Urinary bladder (tissue), 4 donors: ENCODE results near the gene TBC1D22A. TPM values are rescaled to one million over a fixed set of nuclear protein-coding genes. Genes with fewer than 3 reads are reported as not detected.

ENCODE experiments used
- DNase-seq: peaks from one replicate; pipeline ENCODE4 v3.0.0-alpha.2; 2015; ENCODE audit errors: extremely low spot score
- H3K27ac ChIP-seq: one replicate; pipeline ENCODE4 v1.5.1; 2013; ENCODE audit warnings: low read depth, mild to moderate bottlenecking, moderate library complexity
- H3K36me3 ChIP-seq: one replicate; pipeline ENCODE4 v1.6.1; 2013; ENCODE audit warnings: mild to moderate bottlenecking, moderate library complexity; ENCODE audit not compliant: insufficient read depth
- H3K4me1 ChIP-seq: one replicate; pipeline ENCODE4 v1.6.1; 2013; ENCODE audit warnings: mild to moderate bottlenecking, moderate library complexity; ENCODE audit not compliant: insufficient read depth
- H3K4me3 ChIP-seq: one replicate; pipeline ENCODE4 v1.5.1; 2013; ENCODE audit warnings: low read depth, low read length
- WGBS: extraction: QIAGEN DNeasy Blood & Tissue Kit; methylation state at CpG from one replicate; pipeline ENCODE4 v1.1.7; 2013; 5-methylcytosine and 5-hydroxymethylcytosine counted together
- polyA plus RNA-seq: library from polyadenylated mRNA; stranded (reverse); fragments of 200-250 nt; gene quantifications from one replicate; pipeline ENCODE4 v1.2.3, GENCODE V29; 2013
- total RNA-seq: library from RNA; depleted of rRNA; stranded (reverse); fragments of >200 nt; gene quantifications from one replicate; pipeline ENCODE4 v1.2.3, GENCODE V29; 2014
- donor health status: healthy with polysubstance abuse.
- donor health status: healthy.

TBC1D22A gene
- total and polyA plus RNA-seq, 2 donors, result 7.7 to 19.1 TPM

DNA sequence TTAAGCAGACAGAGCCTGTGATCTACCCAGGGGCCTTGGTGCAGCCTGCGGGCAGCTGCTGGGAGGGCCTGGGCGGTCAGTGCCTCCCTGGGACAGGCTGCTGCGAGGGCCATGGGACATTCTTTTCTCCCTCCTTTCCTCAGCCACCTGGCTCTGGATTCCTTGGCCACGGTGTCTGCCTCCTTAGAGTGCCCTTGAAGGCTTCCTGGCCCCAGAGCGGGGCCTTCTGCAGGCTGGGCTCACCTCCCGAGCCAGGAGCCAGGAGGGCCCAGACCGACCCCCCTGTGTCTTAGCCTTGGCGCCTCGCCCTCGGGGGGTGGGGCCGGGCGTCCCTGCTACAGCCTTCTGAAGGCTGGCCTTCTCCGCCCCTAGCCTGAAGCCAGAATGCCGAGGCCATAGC is 231.2 kb downstream of the TBC1D22A start:
- no peaks in the 10 kb centered on the region for H3K4me1 ChIP-seq
- H3K36me3 ChIP-seq, result no peaks in the 10 kb centered on the region
- H3K27ac ChIP-seq, result no peak overlapping the region
- WGBS, result 49% methylated on average over 14 of the region's 14 CpGs
- no peak for DNase-seq
- no peak overlapping the region for H3K4me3 ChIP-seq

DNA sequence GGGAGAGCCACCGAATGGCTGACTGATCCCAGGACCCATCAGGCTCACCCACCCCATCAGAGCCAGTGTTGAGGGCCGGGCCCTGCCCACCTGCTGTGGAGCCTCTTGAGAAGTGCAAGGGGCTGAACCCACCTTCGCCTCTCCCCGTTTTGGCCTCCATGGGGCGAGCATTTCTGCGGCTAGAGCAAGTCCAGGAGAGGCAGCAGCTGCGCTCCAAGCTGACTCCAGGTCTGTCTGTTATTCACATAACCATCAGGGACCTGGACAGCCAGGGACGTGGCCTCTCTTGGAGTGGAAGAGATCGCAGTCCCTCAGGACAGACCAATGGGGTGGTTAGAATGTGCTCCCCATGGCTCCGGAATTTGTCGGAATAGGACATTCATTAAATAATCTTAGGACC is 231.8 kb downstream of the TBC1D22A start:
- no peaks in the 10 kb centered on the region for H3K36me3 ChIP-seq
- no peaks in the 10 kb centered on the region for H3K4me1 ChIP-seq
- no peak overlapping the region for H3K4me3 ChIP-seq
- WGBS, result 91% methylated on average over 11 of the region's 11 CpGs
- no peak overlapping the region for H3K27ac ChIP-seq
- no peak for DNase-seq

DNA sequence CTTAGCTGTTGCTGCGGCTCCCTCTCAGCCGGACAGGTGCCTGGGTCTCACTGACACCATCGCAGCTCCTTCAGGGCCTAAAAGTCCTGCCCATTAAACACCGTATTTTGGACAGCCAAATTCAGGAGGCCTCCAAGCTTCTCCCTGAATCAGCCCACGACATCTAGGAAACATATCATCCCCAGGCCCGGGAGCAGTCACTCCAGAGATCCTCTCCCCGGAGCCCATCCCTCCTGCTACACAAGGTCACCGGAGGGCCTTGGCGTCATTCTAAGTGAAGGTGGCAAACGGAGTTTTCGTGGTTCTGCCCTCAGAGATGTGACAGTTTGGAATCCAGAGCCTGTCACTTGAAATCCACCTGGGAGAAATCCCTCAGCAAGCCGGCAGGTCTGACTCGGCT is 232.5 kb downstream of the TBC1D22A start:
- H3K4me3 ChIP-seq, result no peak overlapping the region
- H3K36me3 ChIP-seq, result no peaks in the 10 kb centered on the region
- no peak for DNase-seq
- no peaks in the 10 kb centered on the region for H3K4me1 ChIP-seq
- no peak overlapping the region for H3K27ac ChIP-seq
- 87% methylated on average over 13 of the region's 13 CpGs for WGBS

DNA sequence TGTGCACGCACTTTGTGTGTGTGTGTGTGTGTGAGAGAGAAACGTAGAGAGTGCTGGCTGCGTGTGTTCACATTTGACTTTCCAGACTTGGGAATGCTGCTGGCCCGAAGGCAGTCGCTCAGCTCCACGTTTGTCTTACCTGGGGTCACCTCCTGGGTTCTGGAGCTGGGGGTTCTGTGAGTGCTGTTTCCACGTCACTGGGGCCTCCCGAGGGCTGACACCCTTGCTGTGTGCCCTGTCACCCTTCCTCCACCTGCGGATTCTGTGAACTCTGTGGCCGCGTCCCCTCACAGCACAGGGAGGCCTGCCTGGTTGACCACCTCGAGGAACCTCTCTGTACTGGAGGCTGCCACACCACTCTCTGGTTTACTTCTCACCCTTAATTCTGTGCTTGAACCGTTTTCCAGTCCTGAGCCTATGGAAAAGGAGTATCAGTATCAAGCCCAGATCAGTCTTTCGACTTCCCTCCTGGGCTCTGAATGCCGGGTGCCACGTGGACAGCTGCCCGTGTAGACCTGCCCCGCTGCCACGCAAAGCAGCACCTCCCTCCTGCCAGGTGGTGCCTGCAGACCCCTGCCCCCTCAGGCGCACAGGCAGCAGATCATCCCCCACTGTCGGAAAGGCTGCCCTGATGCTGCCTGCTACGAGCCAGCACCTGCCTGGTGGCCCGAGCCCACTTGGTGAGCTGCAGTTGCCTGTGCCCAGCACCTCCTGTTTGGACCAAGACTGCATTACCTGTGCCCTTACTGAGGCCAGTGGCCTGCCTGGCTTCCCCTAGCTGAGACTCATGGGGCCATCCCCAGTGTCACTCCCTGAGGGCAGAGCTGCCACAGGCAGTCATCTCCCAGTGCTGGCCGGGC is 233.3 kb downstream of the TBC1D22A start:
- no peak for DNase-seq
- no peaks in the 10 kb centered on the region for H3K36me3 ChIP-seq
- no peak overlapping the region for H3K4me3 ChIP-seq
- 95% methylated on average over 24 of the region's 24 CpGs for WGBS
- H3K4me1 ChIP-seq, result no peaks in the 10 kb centered on the region
- no peak overlapping the region for H3K27ac ChIP-seq

DNA sequence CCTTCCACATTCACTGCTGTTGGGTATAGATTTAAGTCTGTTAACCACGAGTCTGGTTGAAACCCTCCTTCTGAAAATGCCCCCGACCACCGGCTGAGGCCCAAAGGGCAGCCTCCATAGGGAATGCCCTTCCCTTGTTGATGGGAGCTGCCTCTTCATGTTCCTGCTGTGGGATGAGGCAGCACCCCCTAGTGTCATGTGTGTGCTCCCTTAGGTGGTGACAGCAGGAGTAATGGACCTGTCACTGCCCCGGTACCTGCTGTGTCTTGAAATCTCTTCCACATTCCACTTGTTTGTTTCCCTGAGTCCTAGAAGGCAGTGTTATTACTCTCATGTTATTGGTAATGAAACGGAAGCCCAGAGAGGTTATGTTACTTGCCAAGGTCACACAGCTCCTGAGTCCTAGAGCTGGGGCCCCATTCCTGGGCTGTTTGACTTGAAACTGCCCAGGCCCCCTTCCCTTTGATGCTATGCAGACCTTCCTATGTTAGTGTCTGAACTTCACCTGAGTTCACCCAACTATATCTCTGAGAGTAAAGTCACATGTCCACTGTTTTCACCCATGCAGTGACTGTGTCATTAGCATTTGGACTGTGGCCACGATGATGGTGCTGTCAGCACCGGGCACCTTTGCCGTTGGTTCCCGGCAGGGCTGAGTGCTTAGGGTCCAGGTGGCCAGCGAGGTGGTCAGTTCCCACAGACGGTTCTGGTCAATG is 234.3 kb downstream of the TBC1D22A start:
- Histone ChIP-seq H3K4me1 (no peaks in the 10 kb centered on the region), H3K27ac (no peak overlapping the region), H3K4me3 (no peak overlapping the region), H3K36me3 (no peaks in the 10 kb centered on the region)
- DNase-seq, result no peak
- 95% methylated on average over 11 of the region's 11 CpGs for WGBS

DNA sequence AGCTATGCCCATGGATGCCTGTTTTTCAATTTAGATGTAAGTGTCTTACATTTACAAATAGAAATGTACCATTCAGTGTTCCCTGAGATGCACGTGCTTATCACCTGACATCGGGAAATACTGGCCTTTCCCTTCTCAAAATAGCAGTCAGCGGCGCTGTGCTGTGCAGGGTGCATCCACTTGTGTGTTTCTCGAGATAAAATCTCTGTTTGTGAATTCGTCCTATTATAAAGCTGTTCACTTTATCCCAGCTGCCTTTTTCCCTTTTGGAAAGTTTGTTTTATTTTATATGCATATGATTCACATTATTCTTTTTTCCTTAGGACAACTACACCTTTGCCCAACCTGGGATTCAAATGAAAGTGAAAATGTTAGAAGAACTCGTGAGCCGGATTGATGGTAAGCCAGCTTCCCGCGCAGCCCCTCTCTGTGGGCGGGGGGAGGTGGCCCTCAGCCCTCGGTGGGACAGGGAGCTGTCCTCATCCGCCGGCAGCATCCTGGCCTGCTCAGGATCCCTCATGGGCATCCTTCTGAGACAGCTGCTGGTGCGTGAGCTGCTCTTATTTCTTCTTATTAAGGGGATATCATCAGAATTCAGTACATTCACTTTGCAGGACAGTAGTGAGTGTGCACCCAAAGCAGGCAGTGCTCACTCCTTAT is 235.0 kb downstream of the TBC1D22A start:
- H3K36me3 ChIP-seq, result no peaks in the 10 kb centered on the region
- WGBS, result 86% methylated on average over 15 of the region's 15 CpGs
- no peak for DNase-seq
- H3K4me1 ChIP-seq, result no peaks in the 10 kb centered on the region
- H3K27ac ChIP-seq, result no peak overlapping the region
- no peak overlapping the region for H3K4me3 ChIP-seq

DNA sequence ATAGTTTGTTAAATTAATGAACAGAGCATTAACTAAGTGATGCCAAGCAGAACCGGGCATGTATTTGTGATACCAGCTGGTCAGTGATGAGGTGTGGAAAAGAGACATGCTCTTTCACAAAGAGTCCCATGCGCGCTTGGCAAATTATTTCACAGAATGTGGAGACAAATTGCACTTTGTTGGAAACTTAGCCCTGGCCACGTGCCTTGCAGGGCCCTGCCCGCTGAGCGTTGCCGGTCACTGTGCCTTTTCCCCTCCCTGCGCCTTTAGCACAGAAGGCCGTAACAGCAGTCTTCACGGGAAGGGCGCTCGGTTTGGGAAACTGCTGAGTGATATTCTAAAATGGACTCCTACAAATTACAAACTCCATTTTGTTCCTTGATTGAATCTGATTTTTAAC is 235.9 kb downstream of the TBC1D22A start:
- H3K4me3 ChIP-seq, result no peak overlapping the region
- DNase-seq, result no peak
- H3K36me3 ChIP-seq, result no peaks in the 10 kb centered on the region
- no peaks in the 10 kb centered on the region for H3K4me1 ChIP-seq
- 96% methylated on average over 12 of the region's 12 CpGs for WGBS
- no peak overlapping the region for H3K27ac ChIP-seq

DNA sequence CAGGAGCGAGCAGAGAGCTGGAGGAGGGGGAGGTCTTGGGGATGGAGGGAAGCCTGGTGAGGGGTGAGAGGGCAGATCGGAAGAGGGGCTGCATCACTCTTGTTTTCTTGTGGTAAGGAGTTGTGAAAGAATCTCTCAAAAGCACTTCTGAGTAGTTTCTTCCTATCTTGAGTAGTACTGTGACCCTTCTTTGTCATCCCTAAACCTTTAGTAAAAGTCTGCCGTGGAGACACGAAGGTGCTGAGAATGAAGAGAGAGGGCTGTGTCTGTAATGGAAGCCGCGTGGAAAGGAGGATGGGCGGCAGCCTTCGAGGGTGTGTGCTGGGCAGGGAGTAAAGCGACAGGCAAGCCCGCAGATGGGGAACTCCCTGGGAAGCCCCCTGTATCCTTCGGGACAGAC is 237.8 kb downstream of the TBC1D22A start:
- Histone ChIP-seq H3K36me3 (no peaks in the 10 kb centered on the region), H3K4me1 (no peaks in the 10 kb centered on the region), H3K4me3 (no peak overlapping the region), H3K27ac (no peak overlapping the region)
- DNase-seq, result no peak
- 90% methylated on average over 11 of the region's 11 CpGs for WGBS

DNA sequence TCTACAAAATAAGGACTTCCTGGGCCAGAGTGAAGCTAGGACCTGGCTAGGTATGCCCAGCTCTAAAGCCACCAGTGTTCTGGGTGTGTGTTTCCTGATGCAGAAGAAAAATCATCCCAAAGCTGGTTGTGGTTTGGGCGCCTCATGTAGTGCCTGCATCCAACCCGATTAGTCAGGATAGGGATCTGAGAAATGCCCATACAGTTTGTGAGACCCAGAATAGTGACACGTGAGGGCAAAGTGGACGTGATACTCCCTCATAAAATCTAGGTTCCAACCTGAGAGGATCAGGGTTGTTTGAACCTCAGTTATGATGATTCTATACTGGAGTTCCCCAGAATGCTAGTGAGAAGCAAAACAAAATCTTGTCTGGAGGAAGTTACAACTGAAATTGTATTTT is 238.4 kb downstream of the TBC1D22A start:
- H3K4me1 ChIP-seq, result no peaks in the 10 kb centered on the region
- no peaks in the 10 kb centered on the region for H3K36me3 ChIP-seq
- WGBS, result 86% methylated on average over 4 of the region's 4 CpGs
- no peak overlapping the region for H3K4me3 ChIP-seq
- H3K27ac ChIP-seq, result no peak overlapping the region
- no peak for DNase-seq

DNA sequence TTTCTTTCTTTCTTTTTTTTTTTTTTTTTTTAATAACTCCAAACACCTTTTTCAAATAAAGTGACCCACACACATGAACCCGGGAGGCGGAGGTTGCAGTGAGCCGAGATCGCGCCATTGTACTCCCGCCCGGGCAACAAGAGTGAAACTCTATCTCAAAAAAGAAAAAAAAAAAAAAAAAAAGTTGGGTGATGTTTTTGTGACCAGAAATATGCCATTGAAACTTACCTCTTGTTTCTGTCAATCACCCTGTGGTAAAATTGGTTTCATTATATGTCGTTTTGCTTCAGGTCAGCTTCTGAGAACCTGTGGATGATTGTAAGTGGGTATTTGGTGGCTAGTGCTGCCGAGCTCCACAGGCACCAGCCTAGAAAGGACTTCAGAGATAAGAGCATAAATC is 238.8 kb downstream of the TBC1D22A start:
- H3K4me3 ChIP-seq, result no peak overlapping the region
- DNase-seq, result no peak
- H3K36me3 ChIP-seq, result no peaks in the 10 kb centered on the region
- no peak overlapping the region for H3K27ac ChIP-seq
- WGBS, result 93% methylated on average over 9 of the region's 9 CpGs
- H3K4me1 ChIP-seq, result no peaks in the 10 kb centered on the region

DNA sequence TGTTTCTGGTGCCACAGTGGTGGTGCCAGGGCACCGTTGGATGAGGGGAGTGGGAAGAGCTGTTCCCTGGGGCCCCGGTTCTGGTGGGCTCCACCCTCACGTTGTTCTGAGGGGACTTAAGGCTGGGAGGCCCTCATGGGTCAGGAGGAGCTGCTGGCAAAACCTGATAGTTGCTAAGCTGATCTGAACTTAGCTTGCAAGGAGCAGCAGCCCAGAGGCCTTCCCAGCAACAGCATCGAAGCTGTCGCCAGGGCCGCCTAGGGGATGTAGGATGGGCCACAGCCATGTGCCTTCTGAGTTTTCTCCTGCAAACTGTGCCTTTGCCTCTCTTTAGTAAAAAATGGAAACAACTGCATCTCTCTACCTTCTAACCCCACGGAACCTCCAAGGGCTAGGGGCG is 240.2 kb downstream of the TBC1D22A start:
- Histone ChIP-seq H3K4me3 (no peak overlapping the region), H3K36me3 (no peaks in the 10 kb centered on the region), H3K27ac (no peak overlapping the region), H3K4me1 (no peaks in the 10 kb centered on the region)
- 80% methylated on average over 8 of the region's 8 CpGs for WGBS
- DNase-seq, result no peak

DNA sequence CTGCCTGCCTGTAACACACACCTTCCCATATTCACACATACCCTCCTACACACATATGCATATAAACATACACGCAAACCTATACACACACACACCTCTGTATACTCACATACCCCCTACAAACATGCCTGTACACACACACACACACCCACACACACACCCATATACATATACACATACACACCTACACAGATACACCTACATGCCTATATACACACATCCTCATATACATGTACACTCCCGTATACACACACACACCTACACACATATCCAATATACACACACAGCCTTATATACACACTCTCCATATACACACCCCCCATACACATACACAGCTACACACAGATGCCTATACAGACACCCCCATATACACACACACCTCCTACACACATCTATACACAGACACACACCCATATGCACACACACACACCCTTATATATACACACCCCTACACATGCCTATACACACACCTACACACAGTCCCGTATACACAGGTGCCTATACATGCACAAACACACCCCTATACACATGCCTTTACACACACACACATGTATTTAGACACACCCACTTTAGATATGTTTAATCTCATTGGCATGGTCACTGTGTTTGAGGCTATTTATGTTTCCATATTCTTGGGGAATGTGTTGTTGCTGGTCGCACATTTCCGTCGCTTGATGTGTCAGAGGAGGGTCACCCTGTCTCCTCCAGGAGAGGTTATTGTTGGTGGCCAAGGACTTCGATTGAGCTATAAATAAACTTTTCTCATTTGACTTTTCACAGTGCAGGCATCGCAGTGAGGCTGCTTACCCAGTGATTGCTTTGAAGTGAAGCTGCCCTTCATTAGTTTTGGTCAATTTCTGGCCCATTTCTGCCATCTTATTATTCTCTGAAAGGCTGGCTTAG is 243.3 kb downstream of the TBC1D22A start:
- 96% methylated on average over 8 of the region's 8 CpGs for WGBS
- no peaks in the 10 kb centered on the region for H3K36me3 ChIP-seq
- no peaks in the 10 kb centered on the region for H3K4me1 ChIP-seq
- no peak overlapping the region for H3K4me3 ChIP-seq
- no peak overlapping the region for H3K27ac ChIP-seq
- no peak for DNase-seq

DNA sequence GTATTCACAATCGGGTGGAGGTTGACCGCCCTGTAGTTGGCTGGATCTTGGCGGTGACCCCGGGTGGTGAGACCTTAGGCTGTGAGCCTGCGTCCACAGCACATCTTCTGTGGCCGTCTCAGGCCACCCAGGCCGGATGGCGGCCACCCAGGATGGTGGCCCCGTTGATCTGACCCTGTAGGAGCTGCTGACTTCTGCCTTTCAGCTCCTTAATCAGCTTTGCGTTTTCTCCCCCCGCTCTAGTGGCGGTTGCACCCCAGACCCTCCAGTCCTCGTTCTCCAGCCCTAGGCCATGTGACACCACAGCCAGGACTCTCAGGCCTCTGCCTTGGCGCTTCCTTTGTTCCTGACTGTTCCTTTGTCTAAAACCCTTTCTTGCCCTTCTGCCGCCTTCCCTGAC is 244.0 kb downstream of the TBC1D22A start:
- no peak overlapping the region for H3K27ac ChIP-seq
- 90% methylated on average over 15 of the region's 15 CpGs for WGBS
- H3K36me3 ChIP-seq, result no peaks in the 10 kb centered on the region
- no peaks in the 10 kb centered on the region for H3K4me1 ChIP-seq
- no peak for DNase-seq
- H3K4me3 ChIP-seq, result no peak overlapping the region
